Skeletal muscle satellite cell (primary cell): Measurements from ENCODE around the gene CPNE1.

Experiments used
- H3K27me3 ChIP-seq: 2 replicates; pipeline ENCODE4 v1.7.0; 2013; ENCODE audit warnings: low read length; ENCODE audit not compliant: control insufficient read depth, insufficient read depth
- H3K36me3 ChIP-seq: 2 replicates; pipeline ENCODE4 v1.7.0; 2013; ENCODE audit warnings: mild to moderate bottlenecking, control low read depth, low read length; ENCODE audit not compliant: insufficient read depth
- H3K4me1 ChIP-seq: 2 replicates; pipeline ENCODE4 v1.7.0; 2013; ENCODE audit warnings: low read length; ENCODE audit not compliant: control insufficient read depth, insufficient read depth
- H3K4me2 ChIP-seq: 2 replicates; pipeline ENCODE4 v1.7.0; 2013; ENCODE audit warnings: mild to moderate bottlenecking, low read length
- H3K4me3 ChIP-seq: 2 replicates; pipeline ENCODE4 v1.7.0; 2013; ENCODE audit warnings: low read length
- H3K9ac ChIP-seq: 2 replicates; pipeline ENCODE4 v1.7.0; 2013; ENCODE audit warnings: mild to moderate bottlenecking, low read depth, low read length, moderate library complexity
- H3K9me3 ChIP-seq: replicated peaks from 2 replicates; pipeline ENCODE4 v1.7.0; 2013; ENCODE audit warnings: mild to moderate bottlenecking, control low read depth, low read length

Gene CPNE1

DNA sequence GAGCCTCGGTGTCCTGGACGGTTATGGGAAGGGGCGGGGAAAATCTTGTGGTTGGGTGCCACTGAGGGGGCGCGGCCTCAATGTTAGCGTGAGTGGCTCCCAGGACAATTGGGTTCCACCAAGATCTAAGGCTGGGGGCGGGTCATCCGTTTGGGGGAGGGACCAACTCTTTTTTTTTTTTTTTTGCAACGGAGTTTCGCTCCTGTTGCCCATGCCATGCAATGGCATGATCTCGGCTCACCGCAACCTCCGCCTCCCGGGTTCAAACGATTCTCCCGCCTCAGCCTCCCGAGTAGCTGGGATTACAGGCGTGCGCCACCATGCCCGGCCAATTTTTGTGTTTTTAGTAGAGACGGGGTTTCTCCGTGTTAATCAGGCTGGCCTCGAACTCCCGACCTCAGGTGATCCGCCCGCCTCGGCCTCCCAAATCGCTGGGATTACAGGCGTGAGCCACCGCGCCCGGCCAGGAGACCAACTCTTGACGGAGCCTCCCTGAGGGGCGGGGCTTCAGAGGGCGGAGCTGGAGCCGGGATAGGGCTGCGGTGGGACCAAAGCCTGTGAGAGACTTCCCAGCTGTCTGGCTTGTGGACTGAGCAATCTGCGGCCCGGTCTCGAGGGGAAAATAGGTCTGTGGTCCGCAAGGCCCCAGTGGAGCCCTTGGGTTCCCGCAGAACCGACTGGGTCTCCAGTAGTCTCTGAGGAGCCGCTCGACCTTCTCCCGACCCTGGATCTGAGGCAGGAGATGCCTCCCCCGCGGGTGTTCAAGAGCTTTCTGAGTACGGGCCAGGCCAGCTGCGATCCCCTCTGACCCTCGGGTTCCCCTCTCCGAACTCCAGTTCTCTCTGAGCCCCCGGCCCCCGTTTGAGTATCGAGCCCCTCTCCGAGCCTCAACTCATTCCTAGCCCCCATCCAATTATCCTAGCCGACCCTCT lies 48.0 kb downstream of the CPNE1 start:
- H3K9me3 ChIP-seq = no peaks in the 10 kb centered on the region
- H3K4me3 ChIP-seq = peak overlapping the region; percentile 67
- no peaks in the 10 kb centered on the region for H3K27me3 ChIP-seq
- H3K36me3 ChIP-seq = peaks cover 11% of the 10 kb centered on the region
- peak overlapping the region; percentile 85 for H3K4me2 ChIP-seq
- H3K4me1 ChIP-seq = peaks cover 33% of the 10 kb centered on the region
- H3K9ac ChIP-seq = peak overlapping the region; percentile 71

GRCh38 chr20:35615667-35616464 lies 48.8 kb downstream of the CPNE1 start, which contains the start of gene SPAG4:
Gene SPAG4 (plus strand): TSS chr20:35615829. CDS start chr20:35616004, 175 bp downstream.
- H3K4me2 ChIP-seq = peak within 1 kb of the TSS; percentile 94
- no peaks in the 10 kb centered on the region for H3K9me3 ChIP-seq
- H3K9ac ChIP-seq = peak within 1 kb of the TSS; percentile 80
- peaks cover 3% of the 10 kb centered on the region for H3K36me3 ChIP-seq
- H3K4me3 ChIP-seq = peak within 1 kb of the TSS; percentile 73
- H3K27me3 ChIP-seq = no peaks in the 10 kb centered on the region
- H3K4me1 ChIP-seq = peaks cover 33% of the 10 kb centered on the region

GRCh38 chr20:35611482-35611881 lies 53.2 kb downstream of the CPNE1 start:
- Histone ChIP-seq H3K36me3 (no peaks in the 10 kb centered on the region), H3K4me2 (no peak overlapping the region), H3K9me3 (no peaks in the 10 kb centered on the region), H3K4me3 (no peak overlapping the region), H3K27me3 (no peaks in the 10 kb centered on the region), H3K4me1 (peaks cover 14% of the 10 kb centered on the region), H3K9ac (no peak overlapping the region)

DNA sequence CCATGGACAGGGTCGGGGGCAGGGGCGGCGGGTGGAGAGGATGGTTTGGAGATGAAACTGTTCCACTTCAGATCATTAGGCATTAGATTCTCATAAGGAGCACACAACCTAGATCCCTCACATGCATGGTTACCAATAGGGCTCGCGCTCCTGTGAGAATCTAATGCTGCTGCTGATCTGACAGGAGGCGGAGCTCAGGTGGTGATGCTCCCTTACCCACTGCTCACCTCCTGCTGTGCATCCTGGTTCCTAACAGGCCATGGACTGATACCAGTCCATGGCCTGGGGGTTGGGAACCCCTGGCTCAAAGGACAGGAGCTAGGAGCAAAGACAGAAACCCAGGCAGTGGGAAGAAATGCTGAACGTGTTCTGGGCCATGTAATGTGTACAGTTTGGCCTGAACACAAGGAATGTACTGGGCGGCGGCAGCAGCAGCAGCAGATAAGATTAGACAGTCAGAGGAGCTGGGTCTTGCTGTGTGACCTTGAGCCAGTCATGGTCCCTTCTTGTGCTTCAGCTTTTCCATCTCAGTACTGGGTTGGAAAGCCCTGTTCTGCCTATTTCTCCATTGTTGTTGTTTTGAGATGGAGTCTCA lies 53.8 kb downstream of the CPNE1 start:
- Histone ChIP-seq H3K4me3 (no peak overlapping the region), H3K9ac (no peak overlapping the region), H3K9me3 (no peaks in the 10 kb centered on the region), H3K4me2 (no peak overlapping the region), H3K27me3 (no peaks in the 10 kb centered on the region), H3K4me1 (peaks cover 13% of the 10 kb centered on the region), H3K36me3 (no peaks in the 10 kb centered on the region)

DNA sequence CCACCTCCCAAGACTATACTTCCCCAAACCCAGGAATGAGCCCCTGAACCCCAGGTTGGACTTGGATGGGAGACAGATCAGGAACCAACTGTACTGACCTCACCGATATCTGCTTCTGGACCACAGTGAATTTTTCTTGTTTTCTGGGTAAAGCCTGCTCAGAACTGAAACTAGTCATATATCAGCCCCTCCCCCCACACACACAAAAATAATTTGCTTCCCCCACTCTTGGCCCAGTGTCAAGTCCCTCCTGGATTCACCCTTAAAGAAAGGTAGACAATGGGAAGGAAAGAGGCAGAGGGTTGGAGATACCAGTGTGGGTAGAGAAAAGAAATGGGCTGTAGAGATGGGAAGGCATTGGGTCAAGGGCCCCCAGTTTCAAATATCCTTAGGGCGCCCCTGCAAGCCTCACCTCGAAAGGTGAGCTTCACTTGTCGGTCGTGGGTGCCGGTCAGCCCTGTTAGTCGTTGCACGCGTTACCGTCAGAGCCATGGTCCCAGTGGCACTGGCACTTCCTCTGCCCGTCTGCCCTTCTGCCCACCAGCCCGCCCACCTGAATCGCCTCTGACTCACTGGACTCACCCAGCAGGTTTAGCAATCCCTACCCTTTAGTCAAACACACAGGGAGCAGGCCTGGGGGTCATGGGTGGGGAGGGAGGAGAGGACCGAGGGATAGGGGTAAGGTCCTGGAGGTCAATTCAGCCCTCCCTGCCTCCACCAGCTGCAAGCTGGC lies 57.5 kb downstream of the CPNE1 start:
- Histone ChIP-seq H3K4me1 (peaks cover 7% of the 10 kb centered on the region), H3K4me3 (no peak overlapping the region), H3K9me3 (no peaks in the 10 kb centered on the region), H3K27me3 (peaks cover 3% of the 10 kb centered on the region), H3K4me2 (no peak overlapping the region), H3K9ac (no peak overlapping the region), H3K36me3 (no peaks in the 10 kb centered on the region)

DNA sequence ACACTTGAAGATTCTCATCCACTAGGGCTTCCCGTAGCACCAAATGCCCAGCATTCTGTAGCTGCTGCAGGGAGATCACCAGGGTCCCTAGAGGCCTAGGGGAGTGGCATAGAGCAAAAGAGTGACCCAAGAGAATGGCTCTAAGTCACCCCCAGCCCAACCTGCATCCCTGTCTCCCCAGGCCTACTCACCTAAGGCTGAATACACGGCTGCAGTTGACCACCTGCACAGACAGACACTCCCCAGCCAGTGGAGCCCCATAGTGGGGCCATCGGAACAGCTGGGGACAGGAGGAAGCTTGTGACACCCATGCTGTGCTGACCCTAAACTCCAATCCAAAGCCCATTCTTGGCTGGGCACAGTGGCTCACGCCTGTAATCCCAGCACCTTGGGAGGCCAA lies 58.6 kb downstream of the CPNE1 start:
- no peaks in the 10 kb centered on the region for H3K36me3 ChIP-seq
- H3K27me3 ChIP-seq = peaks cover 9% of the 10 kb centered on the region
- no peaks in the 10 kb centered on the region for H3K9me3 ChIP-seq
- peaks cover 11% of the 10 kb centered on the region for H3K4me1 ChIP-seq
- H3K4me2 ChIP-seq = no peak overlapping the region
- no peak overlapping the region for H3K9ac ChIP-seq
- no peak overlapping the region for H3K4me3 ChIP-seq

DNA sequence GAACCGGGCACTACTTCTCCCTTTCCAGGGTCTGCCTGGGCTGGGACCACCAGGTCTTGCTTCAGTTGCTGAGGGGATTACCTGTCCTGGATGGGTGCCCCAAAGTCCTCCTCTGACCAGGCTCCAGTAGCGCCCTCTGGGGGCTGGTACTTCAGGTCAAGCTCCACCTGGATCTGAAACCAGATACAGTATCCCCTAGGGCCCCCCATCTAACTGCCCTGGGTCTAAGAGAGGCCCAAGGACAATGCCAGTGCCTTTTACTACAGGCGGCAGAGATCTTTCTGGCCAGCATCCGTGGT lies 60.3 kb downstream of the CPNE1 start:
- Histone ChIP-seq H3K36me3 (no peaks in the 10 kb centered on the region), H3K4me3 (no peak overlapping the region), H3K9me3 (no peaks in the 10 kb centered on the region), H3K27me3 (peaks cover 24% of the 10 kb centered on the region), H3K4me1 (peaks cover 17% of the 10 kb centered on the region), H3K9ac (no peak overlapping the region), H3K4me2 (no peak overlapping the region)

- H3K4me1 ChIP-seq = peaks cover 17% of the 10 kb centered on the region
- H3K4me3 ChIP-seq = no peak overlapping the region
- peaks cover 29% of the 10 kb centered on the region for H3K27me3 ChIP-seq
- H3K36me3 ChIP-seq = no peaks in the 10 kb centered on the region
- H3K9ac ChIP-seq = no peak overlapping the region
- no peaks in the 10 kb centered on the region for H3K9me3 ChIP-seq
- H3K4me2 ChIP-seq = no peak overlapping the region
These were observed 60.8 kb downstream of the CPNE1 start for GRCh38 chr20:35603695-35604448.

- Histone ChIP-seq H3K4me3 (no peak overlapping the region), H3K36me3 (no peaks in the 10 kb centered on the region), H3K9ac (no peak overlapping the region), H3K4me2 (no peak overlapping the region), H3K27me3 (peaks cover 38% of the 10 kb centered on the region), H3K4me1 (peaks cover 17% of the 10 kb centered on the region), H3K9me3 (no peaks in the 10 kb centered on the region)
These were observed 61.7 kb downstream of the CPNE1 start for GRCh38 chr20:35602851-35603495.

DNA sequence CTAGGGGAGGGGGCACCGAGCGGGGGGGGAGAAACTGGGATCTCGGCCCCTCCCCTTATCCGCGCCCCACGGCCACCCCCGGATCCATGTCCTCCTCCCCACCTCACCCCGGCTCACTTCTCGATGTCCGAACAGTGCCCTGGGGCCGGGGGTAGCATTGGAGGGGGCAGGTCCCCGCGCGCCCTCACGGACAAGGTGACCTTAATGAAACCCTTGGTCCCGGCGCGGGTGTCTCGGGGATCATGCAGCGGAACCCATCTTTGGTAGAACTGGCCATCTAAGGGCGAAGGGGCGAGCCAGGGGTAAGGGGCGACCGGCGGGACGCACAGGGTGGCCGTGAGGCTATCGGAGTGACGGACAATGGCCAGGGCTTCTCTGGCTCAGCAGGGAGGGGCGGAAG lies 62.7 kb downstream of the CPNE1 start:
- H3K9me3 ChIP-seq = no peaks in the 10 kb centered on the region
- H3K9ac ChIP-seq = no peak overlapping the region
- peaks cover 12% of the 10 kb centered on the region for H3K4me1 ChIP-seq
- H3K27me3 ChIP-seq = peaks cover 44% of the 10 kb centered on the region
- H3K4me2 ChIP-seq = peak overlapping the region; percentile 95
- peak overlapping the region; percentile 66 for H3K4me3 ChIP-seq
- no peaks in the 10 kb centered on the region for H3K36me3 ChIP-seq
